ENCODE results near the gene PRPSAP1. TPM values are rescaled to one million over a fixed set of nuclear protein-coding genes. Genes with fewer than 3 reads are reported as not detected.

PRPSAP1 gene
- total RNA-seq, 1 donor from 2014 or later, result 60.2 TPM

GRCh38 chr17:76381633-76382350 lies 28.1 kb upstream of the PRPSAP1 start:
- no peak overlapping the region for H3K27ac ChIP-seq
- DNase-seq (no peak), ATAC-seq (no peak)
- no peaks in the 10 kb centered on the region for H3K36me3 ChIP-seq
- H3K27me3 ChIP-seq, result no peaks in the 10 kb centered on the region
- intact Hi-C loops (cut with DNase I), result no loop called here
- no peak for TF ChIP-seq CTCF (IDR thresholded peaks at IDR 0.05)
- no peaks in the 10 kb centered on the region for H3K9me3 ChIP-seq
- peak overlapping the region; percentile 68 for H3K4me3 ChIP-seq
- H3K4me1 ChIP-seq, result peaks cover 33% of the 10 kb centered on the region

- ATAC-seq, result no peak
- Histone ChIP-seq H3K4me3 (no peak overlapping the region), H3K9me3 (no peaks in the 10 kb centered on the region), H3K4me1 (peaks cover 18% of the 10 kb centered on the region), H3K27me3 (no peaks in the 10 kb centered on the region), H3K27ac (no peak overlapping the region), H3K36me3 (no peaks in the 10 kb centered on the region)
- no peak for DNase-seq
- intact Hi-C loops (cut with DNase I), result no loop called here
- TF ChIP-seq CTCF (IDR thresholded peaks at IDR 0.05), result no peak
Observed at GRCh38 chr17:76379646-76380376, 26.1 kb upstream of the PRPSAP1 start.

GRCh38 chr17:76379275-76379641 lies 25.5 kb upstream of the PRPSAP1 start:
- Histone ChIP-seq H3K27me3 (no peaks in the 10 kb centered on the region), H3K9me3 (no peaks in the 10 kb centered on the region), H3K36me3 (no peaks in the 10 kb centered on the region), H3K27ac (no peak overlapping the region), H3K4me1 (peaks cover 15% of the 10 kb centered on the region), H3K4me3 (no peak overlapping the region)
- ATAC-seq (no peak), DNase-seq (no peak)
- no peak for TF ChIP-seq CTCF (IDR thresholded peaks at IDR 0.05)
- intact Hi-C loops (cut with DNase I), result no loop called here

- H3K4me3 ChIP-seq, result no peak overlapping the region
- H3K27ac ChIP-seq, result no peak overlapping the region
- H3K4me1 ChIP-seq, result peaks cover 15% of the 10 kb centered on the region
- no peak for DNase-seq
- H3K27me3 ChIP-seq, result no peaks in the 10 kb centered on the region
- ATAC-seq, result no peak
- no peak for TF ChIP-seq CTCF (IDR thresholded peaks at IDR 0.05)
- no peaks in the 10 kb centered on the region for H3K36me3 ChIP-seq
- H3K9me3 ChIP-seq, result no peaks in the 10 kb centered on the region
- intact Hi-C loops (cut with DNase I), result no loop called here
Observed at GRCh38 chr17:76378548-76379274, 25.0 kb upstream of the PRPSAP1 start.

DNA sequence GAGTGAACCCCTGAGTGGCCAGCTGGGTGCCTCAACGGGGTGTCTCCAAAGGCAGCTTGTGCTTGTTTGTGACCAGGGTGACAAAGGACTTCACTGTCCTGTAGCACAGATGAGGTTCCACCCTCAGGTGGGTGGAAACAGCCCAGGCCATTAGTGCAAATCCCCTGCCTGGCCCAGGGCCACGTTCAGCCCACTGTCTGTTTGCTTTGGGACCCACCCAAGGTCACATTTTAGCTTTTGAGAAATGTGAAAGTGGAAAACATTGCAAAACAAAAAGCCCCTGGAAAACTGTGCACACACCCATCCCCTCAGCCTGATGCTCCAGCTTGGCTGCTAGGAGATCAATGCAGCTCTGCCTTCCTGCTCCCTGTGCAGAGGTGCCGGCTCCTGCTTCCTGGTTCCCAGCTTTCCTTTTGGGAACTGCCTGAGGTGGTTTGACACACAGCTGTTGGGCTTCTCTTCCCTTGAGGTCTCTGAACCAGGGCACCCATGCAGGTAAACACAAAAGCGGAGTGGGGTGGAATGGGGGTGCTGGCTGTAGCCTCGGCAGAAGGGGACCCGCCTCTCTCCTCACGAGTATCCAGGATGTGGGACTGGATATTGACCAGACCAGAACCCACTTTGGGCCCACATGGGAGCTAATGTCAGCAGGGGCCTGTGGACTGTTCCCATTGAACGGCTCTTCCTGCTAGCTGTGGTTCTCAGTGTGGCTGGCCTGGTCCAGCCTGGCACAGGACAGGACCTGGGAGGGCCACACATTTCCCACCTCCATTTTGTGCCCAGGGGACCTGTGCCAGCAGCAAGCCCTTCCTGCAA lies 22.8 kb upstream of the PRPSAP1 start:
- intact Hi-C loops (cut with DNase I), result no loop called here
- Histone ChIP-seq H3K4me1 (no peaks in the 10 kb centered on the region), H3K27ac (no peak overlapping the region), H3K36me3 (no peaks in the 10 kb centered on the region), H3K27me3 (no peaks in the 10 kb centered on the region), H3K9me3 (no peaks in the 10 kb centered on the region), H3K4me3 (no peak overlapping the region)
- TF ChIP-seq CTCF (IDR thresholded peaks at IDR 0.05), result no peak
- no peak for DNase-seq
- ATAC-seq, result no peak
